ENCODE data around the gene CSNK1A1. TPM values are rescaled to one million over a fixed set of nuclear protein-coding genes. Genes with fewer than 3 reads are reported as not detected.
A peak's percentile ranks its signal among the peaks of the same experiment; 100 is the strongest.
"Not testable (repeated sequence)": the region's sequence is repeated elsewhere in the genome, so short reads cannot be mapped to it uniquely, and the experiment has no call there.

The CSNK1A1 gene
- total and polyA plus RNA-seq, 8 donors: 60.5 to 408 (median 178) TPM

GRCh38 chr5:149537374-149537975, 13.8 kb downstream of the CSNK1A1 start:
- TF ChIP-seq POLR2A (IDR thresholded peaks at IDR 0.05) (no peak), POLR2AphosphoS5 (IDR thresholded peaks at IDR 0.05) (no peak), EP300 (IDR thresholded peaks at IDR 0.05) (no peak)
- TF ChIP-seq, protein P1, sequence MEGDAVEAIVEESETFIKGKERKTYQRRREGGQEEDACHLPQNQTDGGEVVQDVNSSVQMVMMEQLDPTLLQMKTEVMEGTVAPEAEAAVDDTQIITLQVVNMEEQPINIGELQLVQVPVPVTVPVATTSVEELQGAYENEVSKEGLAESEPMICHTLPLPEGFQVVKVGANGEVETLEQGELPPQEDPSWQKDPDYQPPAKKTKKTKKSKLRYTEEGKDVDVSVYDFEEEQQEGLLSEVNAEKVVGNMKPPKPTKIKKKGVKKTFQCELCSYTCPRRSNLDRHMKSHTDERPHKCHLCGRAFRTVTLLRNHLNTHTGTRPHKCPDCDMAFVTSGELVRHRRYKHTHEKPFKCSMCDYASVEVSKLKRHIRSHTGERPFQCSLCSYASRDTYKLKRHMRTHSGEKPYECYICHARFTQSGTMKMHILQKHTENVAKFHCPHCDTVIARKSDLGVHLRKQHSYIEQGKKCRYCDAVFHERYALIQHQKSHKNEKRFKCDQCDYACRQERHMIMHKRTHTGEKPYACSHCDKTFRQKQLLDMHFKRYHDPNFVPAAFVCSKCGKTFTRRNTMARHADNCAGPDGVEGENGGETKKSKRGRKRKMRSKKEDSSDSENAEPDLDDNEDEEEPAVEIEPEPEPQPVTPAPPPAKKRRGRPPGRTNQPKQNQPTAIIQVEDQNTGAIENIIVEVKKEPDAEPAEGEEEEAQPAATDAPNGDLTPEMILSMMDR (IDR thresholded peaks at IDR 0.05): no peak
- Histone ChIP-seq H3K4me3 (no peak overlapping the region), H3K4me1 (peaks cover 51 to 98% (median 82%) of the 10 kb centered on the region in 4 donors), H3K27ac (no peak overlapping the region), H3K9me3 (no peaks in the 10 kb centered on the region), H3K36me3 (peaks cover 0 to 46% (median 35%) of the 10 kb centered on the region in 4 donors), H3K27me3 (no peaks in the 10 kb centered on the region)
- intact Hi-C loops (cut with DNase I; ENCODE audit: low total_unique reads): no loop called here
- WGBS, 5 donors: 38 to 85% (median 62%) methylated on average over 1 of the region's 1 CpG
- DNase-seq: no peak

GRCh38 chr5:149535787-149536186, 15.5 kb downstream of the CSNK1A1 start:
- intact Hi-C loops (cut with DNase I; ENCODE audit: low total_unique reads); H3K9me3 ChIP-seq; H3K4me3 ChIP-seq; DNase-seq; H3K27me3 ChIP-seq: not testable (repeated sequence)
- WGBS, 5 donors: 75 to 81% (median 78%) methylated on average over 6 of the region's 6 CpGs
- Histone ChIP-seq H3K27ac (peak overlapping the region in 1 of 5 donors; percentile 25), H3K36me3 (peaks cover 0 to 41% (median 26%) of the 10 kb centered on the region in 4 donors), H3K4me1 (peaks cover 44 to 98% (median 81%) of the 10 kb centered on the region in 4 donors)

GRCh38 chr5:149532413-149532812, 18.8 kb downstream of the CSNK1A1 start:
- H3K4me3 ChIP-seq: no peak overlapping the region
- H3K27ac ChIP-seq: no peak overlapping the region
- no peaks in the 10 kb centered on the region for H3K27me3 ChIP-seq
- WGBS, 5 donors: 76 to 89% (median 85%) methylated on average over 7 of the region's 7 CpGs
- intact Hi-C loops (cut with DNase I; ENCODE audit: low total_unique reads): no loop called here
- peaks cover 61 to 100% (median 86%) of the 10 kb centered on the region in 4 donors for H3K4me1 ChIP-seq
- H3K9me3 ChIP-seq: no peaks in the 10 kb centered on the region
- DNase-seq: no peak
- no peak for TF ChIP-seq EP300 (IDR thresholded peaks at IDR 0.05)
- TF ChIP-seq, protein P1 (IDR thresholded peaks at IDR 0.05): no peak
- peaks cover 0 to 23% (median 11%) of the 10 kb centered on the region in 4 donors for H3K36me3 ChIP-seq

DNA sequence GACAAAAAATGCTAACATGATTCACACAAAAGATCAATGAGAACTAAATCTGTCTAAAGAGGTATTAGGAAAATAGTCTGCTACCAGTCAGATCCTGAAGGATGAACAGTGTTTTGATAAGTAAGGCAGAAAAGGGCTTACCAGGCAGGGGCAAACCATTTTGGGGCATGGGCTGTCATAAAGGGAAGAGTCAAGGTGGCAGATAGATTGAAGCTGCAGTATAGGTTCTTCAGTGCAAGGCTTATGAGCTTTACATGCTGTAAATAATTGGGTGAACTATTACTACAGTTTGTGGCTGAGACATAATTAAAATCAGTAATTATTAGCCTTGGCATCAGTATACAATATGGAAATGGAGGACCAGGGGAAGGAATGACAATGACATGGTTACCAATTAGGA, 21.8 kb downstream of the CSNK1A1 start:
- no peak for DNase-seq
- H3K27me3 ChIP-seq: no peaks in the 10 kb centered on the region
- H3K4me1 ChIP-seq: peaks cover 64 to 100% (median 82%) of the 10 kb centered on the region in 4 donors

More for the DNA sequence above, 21.8 kb downstream of the CSNK1A1 start:
- Histone ChIP-seq H3K4me3 (no peak overlapping the region), H3K27ac (peak overlapping the region in 1 of 5 donors; percentile 5), H3K36me3 (peaks cover 0 to 10% (median 2%) of the 10 kb centered on the region in 4 donors), H3K9me3 (no peaks in the 10 kb centered on the region)
- intact Hi-C loops (cut with DNase I; ENCODE audit: low total_unique reads): no loop called here
- TF ChIP-seq POLR2AphosphoS5 (IDR thresholded peaks at IDR 0.05) (no peak), EP300 (IDR thresholded peaks at IDR 0.05) (no peak), POLR2A (IDR thresholded peaks at IDR 0.05) (no peak)
- TF ChIP-seq, protein P1 (IDR thresholded peaks at IDR 0.05): no peak
